ENCODE measurements around the gene NTF4. TPM values are rescaled to one million over a fixed set of nuclear protein-coding genes. Genes with fewer than 3 reads are reported as not detected.
A peak's percentile ranks its signal among the peaks of the same experiment; 100 is the strongest.
"Not testable (repeated sequence)": the region's sequence is repeated elsewhere in the genome, so short reads cannot be mapped to it uniquely, and the experiment has no call there.

The NTF4 gene
- total and polyA plus RNA-seq, 8 donors: 0.09 TPM; not detected in 7

DNA sequence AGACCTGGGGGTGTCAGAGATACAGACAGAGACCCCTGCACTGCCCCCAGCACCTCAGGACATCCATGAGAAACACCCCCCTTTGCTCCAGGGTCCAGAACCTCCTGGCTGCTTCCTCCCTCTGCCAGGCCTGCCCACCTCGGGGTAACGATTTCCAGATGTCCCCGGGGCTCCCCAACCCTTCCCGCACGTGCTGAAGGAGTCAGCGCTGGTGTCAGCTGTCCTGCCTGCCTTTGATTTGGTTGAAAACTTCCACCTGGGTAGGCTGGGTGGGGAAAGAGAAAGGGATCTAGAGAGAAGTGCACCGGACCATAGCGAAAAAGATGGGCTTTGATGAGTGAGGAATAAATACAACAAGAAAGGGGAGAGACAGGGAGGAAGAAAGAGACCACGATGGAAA lies 5.6 kb downstream of the NTF4 start:
- DNase-seq (no peak), ATAC-seq (no peak), FAIRE-seq (no peak)
- peaks cover 0 to 5% (median 0%) of the 10 kb centered on the region in 3 donors for H3K4me1 ChIP-seq
- intact Hi-C loops (cut with DNase I): no loop called here
- TF ChIP-seq, protein P1, sequence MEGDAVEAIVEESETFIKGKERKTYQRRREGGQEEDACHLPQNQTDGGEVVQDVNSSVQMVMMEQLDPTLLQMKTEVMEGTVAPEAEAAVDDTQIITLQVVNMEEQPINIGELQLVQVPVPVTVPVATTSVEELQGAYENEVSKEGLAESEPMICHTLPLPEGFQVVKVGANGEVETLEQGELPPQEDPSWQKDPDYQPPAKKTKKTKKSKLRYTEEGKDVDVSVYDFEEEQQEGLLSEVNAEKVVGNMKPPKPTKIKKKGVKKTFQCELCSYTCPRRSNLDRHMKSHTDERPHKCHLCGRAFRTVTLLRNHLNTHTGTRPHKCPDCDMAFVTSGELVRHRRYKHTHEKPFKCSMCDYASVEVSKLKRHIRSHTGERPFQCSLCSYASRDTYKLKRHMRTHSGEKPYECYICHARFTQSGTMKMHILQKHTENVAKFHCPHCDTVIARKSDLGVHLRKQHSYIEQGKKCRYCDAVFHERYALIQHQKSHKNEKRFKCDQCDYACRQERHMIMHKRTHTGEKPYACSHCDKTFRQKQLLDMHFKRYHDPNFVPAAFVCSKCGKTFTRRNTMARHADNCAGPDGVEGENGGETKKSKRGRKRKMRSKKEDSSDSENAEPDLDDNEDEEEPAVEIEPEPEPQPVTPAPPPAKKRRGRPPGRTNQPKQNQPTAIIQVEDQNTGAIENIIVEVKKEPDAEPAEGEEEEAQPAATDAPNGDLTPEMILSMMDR (IDR thresholded peaks at IDR 0.05): no peak
- H3K27ac ChIP-seq: no peak overlapping the region
- H3K4me3 ChIP-seq: no peak overlapping the region
- H3K27me3 ChIP-seq: no peaks in the 10 kb centered on the region
- no peaks in the 10 kb centered on the region for H3K9me3 ChIP-seq
- 72 to 79% methylated on average over 9 of the region's 9 CpGs for WGBS, 2 donors
- no peaks in the 10 kb centered on the region for H3K36me3 ChIP-seq

DNA sequence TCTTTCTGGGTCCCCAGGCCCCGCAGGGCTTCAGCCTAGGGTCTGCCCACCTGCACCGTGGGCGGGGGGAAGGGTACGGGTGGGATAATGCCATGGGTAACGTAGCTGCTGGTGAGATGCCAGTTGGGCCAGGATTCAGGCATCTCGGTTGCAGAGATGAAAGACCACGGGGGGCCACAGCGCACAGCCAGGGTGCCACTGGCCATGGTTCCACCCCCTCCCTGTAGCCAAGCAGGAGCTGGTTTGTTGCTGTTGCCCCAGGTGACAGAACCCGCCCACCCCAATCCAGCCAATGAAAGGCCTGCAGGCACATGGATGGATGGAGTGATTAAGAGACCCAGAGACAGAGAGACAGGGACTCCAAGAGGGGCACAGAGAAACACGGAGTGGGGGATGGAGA lies 6.1 kb downstream of the NTF4 start:
- intact Hi-C loops (cut with DNase I): no loop called here
- peak in 1 of 6 donors; percentile 47 for DNase-seq
- no peaks in the 10 kb centered on the region for H3K36me3 ChIP-seq
- TF ChIP-seq, protein P1 (IDR thresholded peaks at IDR 0.05): no peak
- H3K4me1 ChIP-seq: peaks cover 0 to 5% (median 0%) of the 10 kb centered on the region in 3 donors
- no peaks in the 10 kb centered on the region for H3K9me3 ChIP-seq
- H3K4me3 ChIP-seq: no peak overlapping the region
- no peak for FAIRE-seq
- H3K27me3 ChIP-seq: no peaks in the 10 kb centered on the region
- H3K27ac ChIP-seq: no peak overlapping the region
- no peak for ATAC-seq
- WGBS, 2 donors: 42 to 43% methylated on average over 10 of the region's 10 CpGs

DNA sequence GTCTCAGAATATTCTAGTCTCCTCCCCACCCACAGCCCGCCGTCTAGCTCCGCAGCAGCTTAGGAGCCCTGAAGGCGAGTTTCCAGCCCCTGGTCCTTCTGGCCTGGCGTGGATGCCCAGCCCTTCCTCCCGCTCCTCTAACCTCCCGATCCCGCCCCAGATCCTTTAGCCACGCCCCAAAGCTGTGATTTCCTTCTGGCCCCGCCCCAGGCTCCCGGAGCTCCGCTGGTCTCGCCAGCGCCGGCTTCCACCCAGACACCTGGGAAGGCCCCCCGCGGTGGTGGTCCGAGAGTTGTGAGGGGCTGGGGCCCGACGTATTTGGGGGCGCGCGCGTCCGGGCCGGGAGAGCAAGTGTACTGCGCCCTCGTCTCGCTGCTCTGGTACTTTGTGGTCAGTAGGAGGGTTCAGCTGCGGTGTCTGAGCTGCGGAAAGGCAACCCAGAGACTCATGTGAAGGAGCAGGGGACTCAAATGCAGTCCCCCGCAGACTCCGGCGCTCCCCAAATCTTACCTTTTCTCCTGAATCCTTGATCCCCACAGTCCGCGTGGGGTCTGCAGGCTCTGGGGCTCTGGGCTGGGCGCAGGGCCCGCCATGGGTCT lies 6.9 kb downstream of the NTF4 start, which contains the start of gene CGB7:
TSS of gene CGB7 (minus strand) at position 114 of the 599 bp plus-strand sequence. CDS start 2,374 bp downstream, outside the sequence.
- Histone ChIP-seq H3K9me3 (no peaks in the 10 kb centered on the region), H3K4me3 (peak within 1 kb of the TSS in 3 of 4 donors; percentile 26 to 67 (median 47)), H3K4me1 (peaks cover 0 to 5% (median 0%) of the 10 kb centered on the region in 3 donors), H3K27ac (no peak within 1 kb of the TSS), H3K27me3 (no peaks in the 10 kb centered on the region), H3K36me3 (no peaks in the 10 kb centered on the region)
- TF ChIP-seq, protein P1 (IDR thresholded peaks at IDR 0.05): no peak
- intact Hi-C loops (cut with DNase I): no loop called here
- FAIRE-seq (no peak), DNase-seq (peak; percentile 64 to 89 (median 82)), ATAC-seq (peak; percentile 80 to 85 (median 85))
- WGBS, 2 donors: 2 to 4% methylated on average over 32 to 38 of the region's 38 CpGs

DNA sequence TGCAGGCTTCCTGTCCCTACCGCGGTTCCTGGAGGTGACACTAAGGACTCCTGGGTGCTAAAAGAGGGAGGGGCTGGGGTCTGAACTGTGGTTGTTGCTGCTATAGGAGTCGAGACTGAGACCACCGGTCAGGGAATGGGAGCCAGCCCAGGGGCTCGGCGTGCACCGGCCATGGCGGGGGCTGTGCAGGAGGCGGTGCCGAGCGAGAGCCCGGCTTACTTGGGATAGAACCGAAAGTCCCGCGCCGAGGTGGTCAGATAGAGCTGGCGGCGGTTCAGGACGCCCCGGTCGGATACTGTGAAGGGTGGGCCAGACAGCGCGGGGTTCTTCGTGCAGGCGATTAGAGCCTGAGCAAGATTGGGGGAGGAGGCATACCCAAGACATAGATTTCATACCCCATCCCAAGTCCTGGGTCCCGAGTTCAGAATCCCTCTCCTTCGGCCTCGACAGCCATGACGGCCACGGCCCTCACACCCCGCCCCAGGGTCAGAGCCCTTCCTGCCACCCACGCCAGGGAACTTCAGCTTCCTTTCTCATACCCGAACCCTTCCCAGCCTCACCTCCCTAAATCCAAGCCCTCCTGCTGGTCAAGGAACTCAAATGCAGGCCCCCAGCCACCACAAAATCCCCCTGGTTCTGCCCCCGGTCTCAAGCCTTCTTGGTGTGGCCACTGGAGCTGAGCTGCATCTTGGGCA lies 7.6 kb downstream of the NTF4 start:
- H3K4me3 ChIP-seq: peak overlapping the region in 3 of 4 donors; percentile 26 to 67 (median 47)

DNA sequence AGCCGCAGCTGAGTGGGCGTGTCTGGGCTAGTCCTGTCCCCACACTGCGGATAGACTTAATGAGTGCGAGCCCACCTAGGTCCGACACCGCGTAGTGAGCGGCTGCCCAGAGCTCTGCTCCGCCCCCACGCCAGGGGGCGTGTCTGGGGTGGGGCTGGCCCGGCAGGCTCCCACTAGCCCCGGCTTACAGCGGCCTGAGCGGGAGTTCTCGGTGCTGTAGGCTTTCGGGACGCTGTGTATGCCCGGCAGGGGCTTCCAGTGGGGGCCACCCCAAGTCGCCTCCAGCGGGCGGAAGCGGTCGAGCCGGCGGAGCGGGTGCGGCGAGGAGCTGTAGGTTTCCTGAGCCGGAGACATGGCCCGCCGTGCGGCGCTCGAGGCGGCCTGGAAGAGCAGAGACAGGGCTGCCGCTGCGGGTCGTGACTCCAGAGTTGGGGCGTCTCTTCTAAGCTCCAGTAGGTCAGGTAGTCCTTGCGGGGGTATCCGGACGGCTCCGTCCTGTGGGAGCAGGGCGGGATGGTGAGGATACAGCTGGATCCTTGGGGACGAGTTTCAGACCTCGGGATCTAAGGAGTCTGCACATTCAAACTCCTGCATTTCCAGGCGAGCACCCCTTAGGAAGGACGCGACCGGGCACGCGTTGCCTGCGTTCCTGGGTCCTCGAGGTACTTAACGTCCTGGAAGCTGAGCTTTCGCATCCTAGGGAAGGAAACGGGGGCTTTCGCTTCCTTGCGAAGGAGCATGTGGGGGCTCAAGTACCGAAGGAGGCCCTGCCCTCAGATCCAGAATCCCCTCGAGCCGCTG lies 8.3 kb downstream of the NTF4 start:
- TF ChIP-seq, protein P1 (IDR thresholded peaks at IDR 0.05): no peak
- ATAC-seq (peak; percentile 78 to 93 (median 88)), DNase-seq (peak; percentile 36 to 87 (median 61)), FAIRE-seq (no peak)
- Histone ChIP-seq H3K9me3 (no peaks in the 10 kb centered on the region), H3K4me1 (peaks cover 0 to 5% (median 0%) of the 10 kb centered on the region in 3 donors), H3K4me3 (peak overlapping the region; percentile 26 to 67 (median 44)), H3K36me3 (no peaks in the 10 kb centered on the region), H3K27me3 (no peaks in the 10 kb centered on the region), H3K27ac (no peak overlapping the region)
- WGBS, 2 donors: 1% methylated on average over 61 to 63 of the region's 63 CpGs
- intact Hi-C loops (cut with DNase I): no loop called here

More for the DNA sequence above, 7.6 kb downstream of the NTF4 start:
- H3K27me3 ChIP-seq; H3K36me3 ChIP-seq; intact Hi-C loops (cut with DNase I); H3K27ac ChIP-seq; H3K4me1 ChIP-seq; H3K9me3 ChIP-seq; FAIRE-seq: not testable (repeated sequence)
- 6 to 8% methylated on average over 33 to 34 of the region's 34 CpGs for WGBS, 2 donors
- ATAC-seq (peak; percentile 11 to 44 (median 28)), DNase-seq (peak in 1 of 6 donors; percentile 47)

DNA sequence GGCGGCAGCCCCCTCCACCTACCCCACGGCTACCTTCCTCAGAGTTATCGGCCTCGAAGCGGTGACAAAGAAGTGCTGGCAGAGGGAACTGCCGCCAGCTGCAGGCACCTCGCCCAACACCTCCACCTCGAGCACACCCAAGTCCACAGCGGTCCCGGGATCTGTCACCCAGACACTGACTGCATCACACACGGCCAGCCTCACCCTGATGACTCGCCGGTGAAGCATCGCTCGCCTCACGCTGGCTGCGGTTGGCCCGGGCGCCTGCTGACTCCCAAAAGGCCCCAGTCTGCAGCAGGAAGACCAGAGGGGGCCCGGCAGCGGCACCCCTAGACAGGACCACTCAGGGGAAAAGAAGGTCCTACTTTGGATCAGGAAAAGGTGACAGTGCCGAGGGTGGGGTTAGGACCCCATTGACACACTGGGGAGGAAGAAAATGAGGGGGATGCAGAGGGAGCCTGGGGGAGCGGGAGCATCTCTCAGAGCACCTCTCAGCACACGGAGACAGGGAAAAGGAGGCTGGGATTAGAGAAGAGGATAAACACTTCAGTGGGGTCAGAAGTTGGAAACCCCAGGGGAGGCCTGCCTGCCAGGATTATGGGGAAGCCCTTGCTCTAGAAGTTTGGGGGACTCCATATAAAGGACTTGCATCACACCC lies 14.1 kb downstream of the NTF4 start:
- H3K27me3 ChIP-seq; H3K4me1 ChIP-seq; H3K27ac ChIP-seq; DNase-seq; H3K4me3 ChIP-seq; FAIRE-seq; H3K9me3 ChIP-seq; intact Hi-C loops (cut with DNase I); ATAC-seq; H3K36me3 ChIP-seq: not testable (repeated sequence)
- WGBS, 2 donors: 64 to 65% methylated on average over 24 of the region's 24 CpGs

DNA sequence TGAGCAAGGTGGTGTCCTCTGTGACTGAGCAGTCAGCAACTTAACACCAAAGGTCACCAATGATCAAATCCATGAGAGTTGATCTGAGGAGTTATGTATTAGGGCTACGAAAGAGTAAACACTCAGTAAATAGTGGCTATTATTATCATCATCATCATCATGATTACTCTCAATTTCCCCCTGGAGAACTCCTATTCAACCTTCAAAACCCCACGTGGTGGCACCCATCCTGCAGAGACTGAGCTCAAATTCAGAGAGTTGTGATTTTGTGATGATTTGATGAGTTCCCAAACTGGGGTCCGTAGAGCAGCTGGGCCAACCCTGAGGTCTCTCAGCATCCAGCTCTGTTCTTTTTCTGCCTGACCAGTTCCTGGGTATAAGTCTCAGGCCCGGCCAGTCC lies 14.8 kb downstream of the NTF4 start:
- WGBS, 2 donors: 67 to 74% methylated on average over 2 of the region's 4 CpGs

More for the DNA sequence above, 14.8 kb downstream of the NTF4 start:
- DNase-seq; H3K27ac ChIP-seq; FAIRE-seq; H3K36me3 ChIP-seq; H3K27me3 ChIP-seq; H3K4me3 ChIP-seq; intact Hi-C loops (cut with DNase I); ATAC-seq; H3K9me3 ChIP-seq; H3K4me1 ChIP-seq: not testable (repeated sequence)
